ENCODE measurements around the gene WWC2. TPM values are rescaled to one million over a fixed set of nuclear protein-coding genes. Genes with fewer than 3 reads are reported as not detected.

The WWC2 gene
- total and polyA plus RNA-seq, 10 donors = 1.4 to 32.0 (median 19.3) TPM

DNA sequence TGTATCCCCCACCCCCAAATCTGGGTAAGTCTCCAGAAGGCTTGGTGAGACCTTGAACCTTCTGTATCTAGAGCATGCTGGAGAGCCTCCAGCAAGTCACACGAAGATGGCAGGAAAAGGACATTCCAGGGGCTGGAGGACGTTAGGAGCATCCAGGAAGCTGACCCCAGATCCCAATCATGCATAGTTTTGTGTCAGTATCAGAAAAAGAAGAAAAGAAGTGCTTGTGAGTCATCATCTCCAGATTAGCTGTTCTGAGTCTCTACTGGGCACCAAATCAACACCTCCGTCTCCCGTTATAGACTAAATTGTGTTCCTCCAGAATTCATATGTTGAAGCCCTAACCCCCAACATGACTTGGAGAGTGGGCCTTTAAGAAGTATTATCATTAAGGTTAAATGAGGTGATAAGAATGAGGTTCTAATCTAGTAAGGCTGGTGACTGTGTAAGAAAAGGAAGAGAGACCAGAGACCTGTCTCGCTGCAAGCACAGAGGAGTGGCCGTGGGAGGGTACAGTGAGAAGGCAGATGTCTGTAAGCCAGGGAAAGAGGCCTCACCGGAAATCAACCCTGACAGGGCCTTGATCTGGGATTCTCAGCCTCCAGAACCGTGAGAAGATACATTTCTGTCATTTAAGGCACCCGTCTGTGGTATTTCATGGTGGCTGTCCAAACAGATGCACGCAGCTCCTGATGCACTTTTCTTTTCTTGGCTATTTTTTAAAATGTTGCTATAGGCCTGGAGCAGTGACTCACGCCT lies 261.3 kb downstream of the WWC2 start:
- TF ChIP-seq, protein P1, sequence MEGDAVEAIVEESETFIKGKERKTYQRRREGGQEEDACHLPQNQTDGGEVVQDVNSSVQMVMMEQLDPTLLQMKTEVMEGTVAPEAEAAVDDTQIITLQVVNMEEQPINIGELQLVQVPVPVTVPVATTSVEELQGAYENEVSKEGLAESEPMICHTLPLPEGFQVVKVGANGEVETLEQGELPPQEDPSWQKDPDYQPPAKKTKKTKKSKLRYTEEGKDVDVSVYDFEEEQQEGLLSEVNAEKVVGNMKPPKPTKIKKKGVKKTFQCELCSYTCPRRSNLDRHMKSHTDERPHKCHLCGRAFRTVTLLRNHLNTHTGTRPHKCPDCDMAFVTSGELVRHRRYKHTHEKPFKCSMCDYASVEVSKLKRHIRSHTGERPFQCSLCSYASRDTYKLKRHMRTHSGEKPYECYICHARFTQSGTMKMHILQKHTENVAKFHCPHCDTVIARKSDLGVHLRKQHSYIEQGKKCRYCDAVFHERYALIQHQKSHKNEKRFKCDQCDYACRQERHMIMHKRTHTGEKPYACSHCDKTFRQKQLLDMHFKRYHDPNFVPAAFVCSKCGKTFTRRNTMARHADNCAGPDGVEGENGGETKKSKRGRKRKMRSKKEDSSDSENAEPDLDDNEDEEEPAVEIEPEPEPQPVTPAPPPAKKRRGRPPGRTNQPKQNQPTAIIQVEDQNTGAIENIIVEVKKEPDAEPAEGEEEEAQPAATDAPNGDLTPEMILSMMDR (IDR thresholded peaks at IDR 0.05 in 8 of 11, conservative IDR thresholded peaks at IDR 0.05 in 3 of 11) = no peak
- TF ChIP-seq POLR2A (IDR thresholded peaks at IDR 0.05) (no peak), POLR2AphosphoS5 (IDR thresholded peaks at IDR 0.05) (no peak)
- Histone ChIP-seq H3K9me3 (no peaks in the 10 kb centered on the region), H3K36me3 (no peaks in the 10 kb centered on the region), H3K27me3 (replicated peaks in 1 of 7) (peaks cover 0 to 7% (median 0%) of the 10 kb centered on the region in 7 donors), H3K4me3 (no peak overlapping the region), H3K27ac (no peak overlapping the region), H3K4me1 (no peaks in the 10 kb centered on the region)
- 63 to 79% (median 74%) methylated on average over 11 of the region's 11 CpGs for WGBS, 5 donors
- DNase-seq = no peak
- intact Hi-C loops (cut with DNase I; ENCODE audit: low total_unique reads) = no loop called here

DNA sequence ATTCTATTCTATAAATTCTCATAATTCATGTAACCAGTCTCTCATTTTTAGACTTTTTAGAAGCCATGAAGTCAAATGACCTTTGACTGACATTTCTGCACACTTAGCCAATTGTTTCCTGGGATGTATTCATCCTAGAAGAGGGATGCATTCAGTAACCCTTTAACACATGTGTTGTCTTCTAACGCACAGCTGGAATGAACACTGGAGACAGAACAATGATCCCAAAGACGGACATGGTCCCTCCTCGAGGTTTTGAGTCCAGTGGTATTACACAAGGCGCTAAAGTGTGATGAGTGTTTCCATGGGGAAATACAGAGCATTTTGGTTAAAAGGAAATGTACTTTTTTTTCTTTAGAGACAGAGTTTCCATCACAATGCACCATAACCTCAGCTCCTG lies 263.0 kb downstream of the WWC2 start:
- H3K27ac ChIP-seq = no peak overlapping the region
- no peaks in the 10 kb centered on the region for H3K9me3 ChIP-seq
- no peaks in the 10 kb centered on the region for H3K4me1 ChIP-seq
- DNase-seq = no peak
- peaks cover 0 to 7% (median 0%) of the 10 kb centered on the region in 7 donors for H3K27me3 ChIP-seq (replicated peaks in 1 of 7)
- WGBS, 5 donors = 83 to 97% (median 92%) methylated on average over 4 of the region's 4 CpGs
- intact Hi-C loops (cut with DNase I; ENCODE audit: low total_unique reads) = no loop called here
- H3K36me3 ChIP-seq = no peaks in the 10 kb centered on the region
- H3K4me3 ChIP-seq = no peak overlapping the region
- TF ChIP-seq POLR2AphosphoS5 (IDR thresholded peaks at IDR 0.05) (no peak), POLR2A (IDR thresholded peaks at IDR 0.05) (no peak)
- TF ChIP-seq, protein P1 (IDR thresholded peaks at IDR 0.05 in 8 of 11, conservative IDR thresholded peaks at IDR 0.05 in 3 of 11) = no peak

DNA sequence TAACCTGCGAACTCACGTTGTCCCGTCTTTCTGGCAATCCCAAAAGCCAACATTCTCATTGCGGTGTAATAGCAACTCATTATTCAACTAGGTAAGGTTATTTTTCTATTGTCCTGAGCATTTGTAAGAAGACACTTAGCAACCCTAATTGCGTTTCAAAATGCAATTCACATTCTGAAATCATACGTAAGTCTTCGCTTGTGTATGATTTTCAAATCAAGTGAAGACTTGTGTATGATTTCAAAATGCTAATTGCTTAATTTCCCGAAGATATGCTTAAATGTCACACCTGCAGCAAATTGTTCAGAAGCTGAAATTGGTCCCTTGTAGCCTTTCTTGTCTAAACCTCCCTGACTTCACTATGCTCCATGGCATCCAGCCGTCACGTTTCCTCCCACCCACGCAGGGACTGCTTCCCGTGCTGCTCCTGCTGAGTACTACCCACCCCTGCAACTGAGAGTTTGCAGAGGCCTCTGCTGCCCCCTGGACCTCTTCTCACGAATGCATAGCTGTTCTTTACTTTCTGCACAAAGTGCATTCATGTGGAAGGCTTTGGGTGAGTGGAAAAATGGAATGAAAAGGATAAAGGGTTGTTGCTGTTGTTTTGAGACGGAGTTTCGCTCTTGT lies 264.0 kb downstream of the WWC2 start:
- 69 to 77% (median 69%) methylated on average over 15 of the region's 15 CpGs for WGBS, 5 donors
- no peak for TF ChIP-seq POLR2AphosphoS5 (IDR thresholded peaks at IDR 0.05)
- TF ChIP-seq, protein P1 (IDR thresholded peaks at IDR 0.05 in 8 of 11, conservative IDR thresholded peaks at IDR 0.05 in 3 of 11) = no peak
- no peak for TF ChIP-seq POLR2A (IDR thresholded peaks at IDR 0.05)
- no peak overlapping the region for H3K4me3 ChIP-seq
- H3K36me3 ChIP-seq = no peaks in the 10 kb centered on the region
- peak; percentile 24 for DNase-seq
- H3K9me3 ChIP-seq = no peaks in the 10 kb centered on the region
- intact Hi-C loops (cut with DNase I; ENCODE audit: low total_unique reads) = no loop called here
- no peak overlapping the region for H3K27ac ChIP-seq
- H3K27me3 ChIP-seq (replicated peaks in 1 of 7) = peaks cover 0 to 7% (median 0%) of the 10 kb centered on the region in 7 donors
- no peaks in the 10 kb centered on the region for H3K4me1 ChIP-seq

DNA sequence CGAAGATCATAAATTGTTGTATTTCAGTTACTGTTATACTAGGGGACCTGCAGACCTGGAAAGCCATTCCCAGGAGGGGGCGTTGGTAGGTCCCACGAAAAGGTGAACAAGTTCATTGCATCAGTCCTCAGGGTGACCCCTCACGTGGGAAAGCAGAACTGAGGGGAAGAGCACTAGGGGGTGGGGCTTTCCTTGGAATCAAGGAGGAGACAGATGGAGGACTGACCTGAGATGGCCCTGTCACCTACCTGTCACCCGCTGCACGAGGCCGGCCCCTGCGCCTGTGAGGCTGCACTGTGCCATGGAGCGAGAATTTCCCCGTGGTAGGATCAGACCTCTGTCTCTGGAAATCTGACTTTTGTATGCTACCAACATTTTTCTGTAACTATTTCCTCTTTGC lies 265.0 kb downstream of the WWC2 start:
- Histone ChIP-seq H3K27me3 (replicated peaks in 1 of 7) (peaks cover 0 to 7% (median 0%) of the 10 kb centered on the region in 7 donors), H3K4me3 (no peak overlapping the region), H3K27ac (no peak overlapping the region), H3K36me3 (no peaks in the 10 kb centered on the region), H3K4me1 (no peaks in the 10 kb centered on the region), H3K9me3 (no peaks in the 10 kb centered on the region)
- intact Hi-C loops (cut with DNase I; ENCODE audit: low total_unique reads) = no loop called here
- DNase-seq = peak; percentile 37
- no peak for TF ChIP-seq POLR2AphosphoS5 (IDR thresholded peaks at IDR 0.05)
- TF ChIP-seq, protein P1 (IDR thresholded peaks at IDR 0.05 in 8 of 11, conservative IDR thresholded peaks at IDR 0.05 in 3 of 11) = no peak
- TF ChIP-seq POLR2A (IDR thresholded peaks at IDR 0.05) = no peak
- 70 to 82% (median 75%) methylated on average over 10 of the region's 10 CpGs for WGBS, 5 donors
